HEK293 (cell line): ENCODE results near the gene DHX32.

Source experiments
- CTCF ChIA-PET: fragments of 350-600 bp; formaldehyde crosslinking; extraction: SDS; loops from one replicate; lab custom pipeline; 2021; ENCODE audit warnings: antibody characterized with exemption; lab: Yijun Ruan, JAX
- POLR2A ChIA-PET: fragments of 300-600 bp; formaldehyde crosslinking; extraction: SDS; loops from one replicate; lab custom pipeline; 2020; ENCODE audit warnings: antibody characterized with exemption, inconsistent platforms; lab: Yijun Ruan, JAX
- H3K27ac ChIP-seq: fragments of 200-500 bp; sonication (Bioruptor generic); 2 replicates; pipeline ENCODE4 v1.5.1; 2014; ENCODE audit warnings: low read depth, low read length, control low read depth, inconsistent platforms; ENCODE audit errors: extremely low read depth
- H3K36me3 ChIP-seq, 2 experiments: fragments of 200-500 bp in 1 of 2; sonication (Bioruptor generic) in 1 of 2; 1 replicate in 1 of 2; 2 replicates in 1 of 2; pipeline ENCODE4 v1.5.1; 2014 to 2017; ENCODE audit warnings: inconsistent platforms in 2 of 2, low read length in 2 of 2; ENCODE audit not compliant: control insufficient read depth in 2 of 2, insufficient read depth in 1 of 2
- H3K4me1 ChIP-seq: fragments of 200-500 bp; sonication (Bioruptor generic); 2 replicates; pipeline ENCODE4 v1.5.1; 2014; ENCODE audit warnings: mild to moderate bottlenecking, low read length, inconsistent platforms; ENCODE audit not compliant: control insufficient read depth, insufficient read depth
- H3K4me3 ChIP-seq: 2 replicates; pipeline ENCODE4 v1.5.1; 2011; ENCODE audit warnings: low read depth, mild to moderate bottlenecking, control low read depth, low read length, moderate library complexity
- H3K9me3 ChIP-seq: fragments of 200-500 bp; sonication (Bioruptor generic); 2 replicates; pipeline ENCODE4 v1.5.1; 2014; ENCODE audit warnings: low read depth, low read length, inconsistent platforms; ENCODE audit not compliant: control insufficient read depth, insufficient read depth
- EGR2 ChIP-seq: fragments of 450-650 bp; formaldehyde crosslinking; IDR thresholded peaks from 2 replicates; pipeline ENCODE4 v1.5.1; 2016; ENCODE audit warnings: low read depth, missing biosample characterization, missing genetic modification characterization
- KLF7 ChIP-seq: fragments of 450-650 bp; formaldehyde crosslinking; IDR thresholded peaks from 2 replicates; pipeline ENCODE4 v1.5.1; 2016; ENCODE audit warnings: missing biosample characterization, missing genetic modification characterization, borderline replicate concordance
- PBX3 ChIP-seq: sonication (generic); formaldehyde crosslinking; IDR thresholded peaks from 2 replicates; pipeline ENCODE4 v1.8.1; 2022; ENCODE audit warnings: mild to moderate bottlenecking, moderate library complexity, missing genetic modification reagents
- SALL2 ChIP-seq: fragments of 450-650 bp; formaldehyde crosslinking; IDR thresholded peaks from 2 replicates; pipeline ENCODE4 v1.5.0; 2017; ENCODE audit warnings: missing biosample characterization, mild to moderate bottlenecking, missing genetic modification characterization, borderline replicate concordance
- YY2 ChIP-seq: fragments of 450-650 bp; formaldehyde crosslinking; IDR thresholded peaks from 2 replicates; pipeline ENCODE4 v1.5.1; 2016; ENCODE audit warnings: missing biosample characterization, missing genetic modification characterization
- ZEB2 ChIP-seq: fragments of 450-650 bp; formaldehyde crosslinking; IDR thresholded peaks from 2 replicates; pipeline ENCODE4 v1.5.1; 2016; ENCODE audit warnings: missing biosample characterization, missing genetic modification characterization
- ZNF146 ChIP-seq: fragments of 450-650 bp; formaldehyde crosslinking; IDR thresholded peaks from 2 replicates; pipeline ENCODE4 v1.5.1; 2016; ENCODE audit warnings: missing biosample characterization, missing genetic modification characterization
- ZNF155 ChIP-seq: fragments of 450-650 bp; formaldehyde crosslinking; IDR thresholded peaks from 2 replicates; pipeline ENCODE4 v1.5.1; 2016; ENCODE audit warnings: missing biosample characterization, missing genetic modification characterization
- ZNF184 ChIP-seq: fragments of 450-650 bp; IDR thresholded peaks from 2 replicates; pipeline ENCODE4 v1.5.1; 2018; ENCODE audit warnings: missing biosample characterization, mild to moderate bottlenecking, missing genetic modification characterization
- ZNF211 ChIP-seq: fragments of 450-650 bp; formaldehyde crosslinking; IDR thresholded peaks from 2 replicates; pipeline ENCODE4 v1.5.1; 2016; ENCODE audit warnings: low read depth, missing biosample characterization, missing genetic modification characterization
- ZNF341 ChIP-seq: fragments of 450-650 bp; formaldehyde crosslinking; IDR thresholded peaks from 2 replicates; pipeline ENCODE4; 2016; ENCODE audit warnings: low read depth, missing biosample characterization, missing genetic modification characterization
- ZNF488 ChIP-seq: fragments of 450-650 bp; formaldehyde crosslinking; IDR thresholded peaks from 2 replicates; pipeline ENCODE4 v1.5.1; 2016; ENCODE audit warnings: missing biosample characterization, missing genetic modification characterization
- ZNF596 ChIP-seq: fragments of 450-650 bp; IDR thresholded peaks from 2 replicates; pipeline ENCODE4 v1.5.0; 2018; ENCODE audit warnings: missing biosample characterization, mild to moderate bottlenecking, missing genetic modification characterization, moderate library complexity
- TF ChIP-seq, protein P1 (sequence below): fragments of 450-650 bp; formaldehyde crosslinking; IDR thresholded peaks from 2 replicates; pipeline ENCODE4 v1.5.1; 2016; ENCODE audit warnings: missing biosample characterization, missing genetic modification characterization

DHX32 gene

DNA sequence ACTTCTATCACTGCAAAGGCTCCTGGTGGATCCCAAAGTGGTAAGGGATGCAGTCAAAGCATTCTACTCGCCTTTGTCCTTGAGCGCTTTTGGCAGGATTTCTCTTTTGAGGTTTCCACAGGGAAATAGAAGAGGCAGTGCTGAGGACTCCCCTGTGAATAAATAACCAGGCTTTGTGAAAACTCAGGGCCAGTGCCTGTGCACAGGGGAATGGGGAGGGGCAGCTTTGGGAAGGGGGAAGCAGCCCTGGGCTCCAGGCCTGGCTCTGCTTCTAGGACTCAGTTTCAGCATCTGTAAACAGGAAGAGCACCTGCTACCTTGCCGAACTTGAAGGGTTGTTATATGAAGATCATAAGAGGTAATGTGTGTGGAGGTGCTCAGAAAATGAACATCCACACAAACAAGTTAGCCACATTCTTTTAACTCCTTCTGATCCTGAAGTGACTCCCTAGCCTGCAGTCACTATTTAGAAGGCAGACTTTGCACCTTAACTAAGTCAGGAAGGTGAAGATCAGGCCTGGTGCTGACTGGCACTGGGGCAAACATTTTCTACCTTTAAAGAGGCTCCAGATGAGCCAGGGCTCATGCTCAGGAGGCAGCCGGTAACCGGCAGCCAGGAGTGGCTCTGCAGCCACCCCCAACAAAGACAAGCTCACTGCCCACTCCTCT lies 83.0 kb downstream of the DHX32 start:
- Histone ChIP-seq H3K9me3 (no peaks in the 10 kb centered on the region), H3K36me3 (peaks cover 5 to 80% of the 10 kb centered on the region in 2 experiments), H3K27ac (no peak overlapping the region), H3K4me3 (no peak overlapping the region), H3K4me1 (no peaks in the 10 kb centered on the region)
- ChIA-PET POLR2A (no interaction called here), CTCF (no interaction called here)
- TF ChIP-seq ZEB2 (no peak), ZNF146 (tag by site-specific recombination) (no peak), EGR2 (tag by site-specific recombination) (0 out of 2 replicates have a peak, but pooled peaks have one; percentile 25)

GRCh38 chr10:125797424-125797823 lies 83.7 kb downstream of the DHX32 start:
- POLR2A ChIA-PET, result interaction anchor here (0.6 kb wide), 1 partner anchor 16 kb away, joined by 4 read pairs; no protein-coding TSS in a partner anchor
- Histone ChIP-seq H3K4me1 (no peaks in the 10 kb centered on the region), H3K9me3 (no peaks in the 10 kb centered on the region), H3K4me3 (no peak overlapping the region)
- no peak for TF ChIP-seq ZNF488 (tag by site-specific recombination)
- no peak for TF ChIP-seq ZNF184 (tag by site-specific recombination)
- no peak for TF ChIP-seq KLF7 (tag by site-specific recombination)
- TF ChIP-seq ZNF211 (tag by site-specific recombination), result no peak
- TF ChIP-seq ZNF596, result no peak
- no peak for TF ChIP-seq EGR2 (tag by site-specific recombination)
- TF ChIP-seq YY2, result no peak
- no peak for TF ChIP-seq ZNF155
- TF ChIP-seq, all 188 proteins: peak for 0
- peaks cover 5 to 79% of the 10 kb centered on the region in 2 experiments for H3K36me3 ChIP-seq
- CTCF ChIA-PET, result no interaction called here
- H3K27ac ChIP-seq, result no peak overlapping the region

GRCh38 chr10:125795637-125796190 lies 85.4 kb downstream of the DHX32 start:
- H3K36me3 ChIP-seq, result peaks cover 16 to 80% of the 10 kb centered on the region in 2 experiments
- H3K4me1 ChIP-seq, result no peaks in the 10 kb centered on the region
- no peak overlapping the region for H3K27ac ChIP-seq
- no peaks in the 10 kb centered on the region for H3K9me3 ChIP-seq
- TF ChIP-seq SALL2 (tag by site-specific recombination), result no peak
- no peak for TF ChIP-seq PBX3 (CRISPR knock-in tag)
- TF ChIP-seq ZNF341 (tag by site-specific recombination), result 0 out of 2 replicates have a peak, but pooled peaks have one; percentile 26
- CTCF ChIA-PET, result interaction anchor here (0.6 to 0.7 kb wide), 2 partner anchors 26 to 31 kb away, joined by 3 read pairs; no protein-coding TSS in a partner anchor
- POLR2A ChIA-PET, result no interaction called here
- H3K4me3 ChIP-seq, result no peak overlapping the region

DNA sequence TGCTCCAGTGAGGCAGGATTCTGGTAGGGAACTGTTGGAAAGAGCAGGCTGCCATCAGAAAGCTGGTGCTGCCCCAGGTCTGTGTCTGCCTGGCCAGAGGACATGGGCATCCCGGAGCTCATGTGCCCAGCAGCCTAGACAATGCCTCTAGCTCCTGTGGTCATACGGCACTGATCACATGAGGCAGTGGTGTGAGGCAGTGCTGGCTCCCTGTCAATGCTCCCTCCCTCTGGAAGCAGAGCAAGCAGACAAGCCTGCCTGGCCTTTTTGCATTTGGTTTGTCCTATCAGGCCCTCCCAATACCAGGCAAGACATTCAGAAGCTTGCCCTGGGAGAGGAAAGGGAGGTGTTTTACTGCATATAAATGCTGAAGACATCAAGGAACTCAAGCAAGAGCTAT lies 86.0 kb downstream of the DHX32 start:
- peaks cover 16 to 80% of the 10 kb centered on the region in 2 experiments for H3K36me3 ChIP-seq
- ChIA-PET CTCF (interaction anchor here (0.6 kb wide), 1 partner anchor 26 kb away, joined by 3 read pairs; no protein-coding TSS in a partner anchor), POLR2A (interaction anchor here (0.6 kb wide), 1 partner anchor 75 kb away, joined by 3 read pairs; no protein-coding TSS in a partner anchor)

More for the DNA sequence above, 86.0 kb downstream of the DHX32 start:
- no peak overlapping the region for H3K4me3 ChIP-seq
- no peaks in the 10 kb centered on the region for H3K4me1 ChIP-seq
- TF ChIP-seq, protein P1, sequence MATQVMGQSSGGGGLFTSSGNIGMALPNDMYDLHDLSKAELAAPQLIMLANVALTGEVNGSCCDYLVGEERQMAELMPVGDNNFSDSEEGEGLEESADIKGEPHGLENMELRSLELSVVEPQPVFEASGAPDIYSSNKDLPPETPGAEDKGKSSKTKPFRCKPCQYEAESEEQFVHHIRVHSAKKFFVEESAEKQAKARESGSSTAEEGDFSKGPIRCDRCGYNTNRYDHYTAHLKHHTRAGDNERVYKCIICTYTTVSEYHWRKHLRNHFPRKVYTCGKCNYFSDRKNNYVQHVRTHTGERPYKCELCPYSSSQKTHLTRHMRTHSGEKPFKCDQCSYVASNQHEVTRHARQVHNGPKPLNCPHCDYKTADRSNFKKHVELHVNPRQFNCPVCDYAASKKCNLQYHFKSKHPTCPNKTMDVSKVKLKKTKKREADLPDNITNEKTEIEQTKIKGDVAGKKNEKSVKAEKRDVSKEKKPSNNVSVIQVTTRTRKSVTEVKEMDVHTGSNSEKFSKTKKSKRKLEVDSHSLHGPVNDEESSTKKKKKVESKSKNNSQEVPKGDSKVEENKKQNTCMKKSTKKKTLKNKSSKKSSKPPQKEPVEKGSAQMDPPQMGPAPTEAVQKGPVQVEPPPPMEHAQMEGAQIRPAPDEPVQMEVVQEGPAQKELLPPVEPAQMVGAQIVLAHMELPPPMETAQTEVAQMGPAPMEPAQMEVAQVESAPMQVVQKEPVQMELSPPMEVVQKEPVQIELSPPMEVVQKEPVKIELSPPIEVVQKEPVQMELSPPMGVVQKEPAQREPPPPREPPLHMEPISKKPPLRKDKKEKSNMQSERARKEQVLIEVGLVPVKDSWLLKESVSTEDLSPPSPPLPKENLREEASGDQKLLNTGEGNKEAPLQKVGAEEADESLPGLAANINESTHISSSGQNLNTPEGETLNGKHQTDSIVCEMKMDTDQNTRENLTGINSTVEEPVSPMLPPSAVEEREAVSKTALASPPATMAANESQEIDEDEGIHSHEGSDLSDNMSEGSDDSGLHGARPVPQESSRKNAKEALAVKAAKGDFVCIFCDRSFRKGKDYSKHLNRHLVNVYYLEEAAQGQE (tag by site-specific recombination), result no peak
- no peaks in the 10 kb centered on the region for H3K9me3 ChIP-seq
- no peak overlapping the region for H3K27ac ChIP-seq
